Heart right ventricle (tissue), 16 donors: Measurements from ENCODE around the gene CCDC178. TPM values are rescaled to one million over a fixed set of nuclear protein-coding genes. Genes with fewer than 3 reads are reported as not detected.

Source experiments
- ATAC-seq, 8 donors: fragments of 200-7000 bp; cut with Tn5 transposase; one replicate each; pipeline ENCODE4 v1.9.1; 2020; ENCODE audit warnings: mild to moderate bottlenecking in 8 of 8, moderate library complexity in 8 of 8, moderate number of reproducible peaks in 1 of 8
- DNase-seq, 2 donors: peaks; one replicate each; pipeline ENCODE4 v3.0.0-alpha.2; 2020
- H3K27ac ChIP-seq, 10 donors: fragments of 200-600 bp; sonication (generic) in 2 of 10; one replicate each; pipeline versions ENCODE4 v1.5.0 to v1.8.0; 2020 to 2022; ENCODE audit warnings: mild to moderate bottlenecking in 3 of 10
- H3K27me3 ChIP-seq, 7 donors: fragments of 200-600 bp; one replicate each; pipeline ENCODE4 v1.8.0; 2021 to 2022; ENCODE audit warnings: mild to moderate bottlenecking in 2 of 7
- H3K36me3 ChIP-seq, 9 donors: fragments of 200-600 bp; sonication (generic) in 1 of 9; one replicate each; pipeline versions ENCODE4 v1.5.0 to v1.8.0; 2020 to 2022; ENCODE audit warnings: mild to moderate bottlenecking in 2 of 9
- H3K4me1 ChIP-seq, 9 donors: fragments of 200-600 bp; sonication (generic) in 1 of 9; one replicate each; pipeline versions ENCODE4 v1.5.0 to v1.8.0; 2020 to 2022; ENCODE audit warnings: mild to moderate bottlenecking in 4 of 9
- H3K4me3 ChIP-seq, 10 donors: fragments of 200-600 bp; sonication (generic) in 2 of 10; one replicate each; pipeline versions ENCODE4 v1.5.0 to v1.8.0; 2020 to 2022; ENCODE audit warnings: mild to moderate bottlenecking in 7 of 10, moderate library complexity in 2 of 10
- H3K9me3 ChIP-seq, 11 donors: fragments of 200-600 bp in 10 of 11; sonication (generic) in 2 of 11; one replicate each; pipeline versions ENCODE4 v1.5.0 to v1.8.0; 2013 to 2022; ENCODE audit warnings: mild to moderate bottlenecking in 2 of 11, control low read depth in 1 of 11, moderate library complexity in 1 of 11
- WGBS, 2 donors: extraction: QIAGEN DNeasy Blood & Tissue Kit; methylation state at CpG; one replicate each; pipeline ENCODE4 v1.1.7; 2013; ENCODE audit warnings: inconsistent platforms in 1 of 2; 5-methylcytosine and 5-hydroxymethylcytosine counted together
- intact Hi-C, 10 donors: fragments of 100-400 bp; cut with DNase I; formaldehyde crosslinking; loops; one replicate each; pipeline versions ENCODE4 v1.11.1 to v1.14.2; 2022
- polyA plus RNA-seq, 2 donors: library from polyadenylated mRNA; stranded (reverse); fragments of 200-250 nt; gene quantifications; one replicate each; pipeline ENCODE4 v1.2.3, GENCODE V29; 2013
- total RNA-seq, 10 donors: library from RNA; stranded (reverse); fragmentation: NEBNext Ultra II Directional in 3 of 10; extraction: Animal tissue kit (Norgen Biotek cat#: 25700) in 3 of 10; gene quantifications; one replicate each; pipeline versions ENCODE4 v1.2.1 to v1.2.4, GENCODE V29; 2021 to 2023
- TF ChIP-seq, protein P1 (sequence below), 9 donors: fragments of 200-600 bp; sonication (generic) in 2 of 9; IDR thresholded peaks; one replicate each; pipeline versions ENCODE4 v1.5.0 to v1.8.0; 2021 to 2022; ENCODE audit warnings: antibody characterized with exemption in 9 of 9, mild to moderate bottlenecking in 5 of 9, moderate library complexity in 1 of 9
- donor health status: Arrhythmogenic right ventricular cardiomyopathy.
- donor health status: ischemic (EF 13 %, LVEDD 7.1; RV severe dilation, severe dysfunction).
- donor health status: healthy with polysubstance abuse.
- donor health status: DM: no; HTN: yes; CAD: no.
- donor health status: DM: no; HTN: no; CAD: no.
- donor health status: ischemic (EF 25% LVEDD 6.9; RV normal size, moderate dysfunction).
- donor health status: ischemic (EF 25% LVEDD 5.7; RV mildly dilated, moderate dysfunction).
- donor health status: healthy.
- donor health status: DM: yes; HTN: yes; CAD: no.
- donor health status: Ischemic cardiomyopathy.
- donor health status: ischemic (EF 35%, LVEDD 5.7; RV mildly dilated, moderate dysfunction).
- donor health status: nonischemic (EF 11% LVEDD 7.7; RV severe dilation, severe dysfunction).
- donor health status: DM: yes; HTN: yes; CAD: no.
- donor health status: PGD.
- donor health status: ischemic (EF 29% LVEDD 5.4; RV normal size, mild dysfunction).
- donor health status: nonischemic (EF 23%, LVEDD 6.1; RV moderate dilation, normal function).

CCDC178 gene
- total and polyA plus RNA-seq, 12 donors, result 0.28 to 1.5 (median 0.43) TPM; not detected in 6

GRCh38 chr18:33275843-33276242, 164.7 kb downstream of the CCDC178 start:
- intact Hi-C loops, result no loop called here
- no peak for DNase-seq
- H3K27ac ChIP-seq, result no peak overlapping the region
- H3K36me3 ChIP-seq, result no peaks in the 10 kb centered on the region
- no peaks in the 10 kb centered on the region for H3K4me1 ChIP-seq
- H3K4me3 ChIP-seq, result no peak overlapping the region
- TF ChIP-seq, protein P1, sequence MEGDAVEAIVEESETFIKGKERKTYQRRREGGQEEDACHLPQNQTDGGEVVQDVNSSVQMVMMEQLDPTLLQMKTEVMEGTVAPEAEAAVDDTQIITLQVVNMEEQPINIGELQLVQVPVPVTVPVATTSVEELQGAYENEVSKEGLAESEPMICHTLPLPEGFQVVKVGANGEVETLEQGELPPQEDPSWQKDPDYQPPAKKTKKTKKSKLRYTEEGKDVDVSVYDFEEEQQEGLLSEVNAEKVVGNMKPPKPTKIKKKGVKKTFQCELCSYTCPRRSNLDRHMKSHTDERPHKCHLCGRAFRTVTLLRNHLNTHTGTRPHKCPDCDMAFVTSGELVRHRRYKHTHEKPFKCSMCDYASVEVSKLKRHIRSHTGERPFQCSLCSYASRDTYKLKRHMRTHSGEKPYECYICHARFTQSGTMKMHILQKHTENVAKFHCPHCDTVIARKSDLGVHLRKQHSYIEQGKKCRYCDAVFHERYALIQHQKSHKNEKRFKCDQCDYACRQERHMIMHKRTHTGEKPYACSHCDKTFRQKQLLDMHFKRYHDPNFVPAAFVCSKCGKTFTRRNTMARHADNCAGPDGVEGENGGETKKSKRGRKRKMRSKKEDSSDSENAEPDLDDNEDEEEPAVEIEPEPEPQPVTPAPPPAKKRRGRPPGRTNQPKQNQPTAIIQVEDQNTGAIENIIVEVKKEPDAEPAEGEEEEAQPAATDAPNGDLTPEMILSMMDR (IDR thresholded peaks at IDR 0.05), result no peak
- ATAC-seq, result no peak
- H3K9me3 ChIP-seq, result peaks cover 0 to 4% (median 0%) of the 10 kb centered on the region in 11 donors
- no peaks in the 10 kb centered on the region for H3K27me3 ChIP-seq

DNA sequence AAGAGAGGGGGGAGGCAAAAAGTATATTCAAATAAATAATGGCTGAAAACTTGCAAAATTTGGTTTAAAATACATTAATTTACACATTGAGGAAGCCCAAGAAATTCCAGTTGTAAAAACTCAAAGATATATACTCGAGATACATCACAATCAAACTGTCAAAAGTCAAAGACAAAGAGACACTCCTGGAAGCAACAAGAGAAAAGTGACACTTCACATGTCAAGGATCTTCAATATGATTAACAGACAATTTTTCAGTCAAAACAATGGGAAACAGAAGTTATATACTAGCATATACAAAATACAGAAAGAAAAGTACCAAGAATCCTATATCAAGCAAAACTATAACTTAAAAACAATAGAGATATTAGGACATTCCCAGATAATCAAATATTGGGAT, 170.2 kb downstream of the CCDC178 start:
- Histone ChIP-seq H3K36me3 (no peaks in the 10 kb centered on the region), H3K27me3 (no peaks in the 10 kb centered on the region), H3K27ac (no peak overlapping the region), H3K9me3 (peaks cover 0 to 4% (median 0%) of the 10 kb centered on the region in 11 donors), H3K4me1 (no peaks in the 10 kb centered on the region), H3K4me3 (no peak overlapping the region)
- TF ChIP-seq, protein P1 (IDR thresholded peaks at IDR 0.05), result no peak
- WGBS, 2 donors, result 43 to 44% methylated on average over 1 of the region's 1 CpG
- DNase-seq, result no peak
- no peak for ATAC-seq
- intact Hi-C loops, result no loop called here

DNA sequence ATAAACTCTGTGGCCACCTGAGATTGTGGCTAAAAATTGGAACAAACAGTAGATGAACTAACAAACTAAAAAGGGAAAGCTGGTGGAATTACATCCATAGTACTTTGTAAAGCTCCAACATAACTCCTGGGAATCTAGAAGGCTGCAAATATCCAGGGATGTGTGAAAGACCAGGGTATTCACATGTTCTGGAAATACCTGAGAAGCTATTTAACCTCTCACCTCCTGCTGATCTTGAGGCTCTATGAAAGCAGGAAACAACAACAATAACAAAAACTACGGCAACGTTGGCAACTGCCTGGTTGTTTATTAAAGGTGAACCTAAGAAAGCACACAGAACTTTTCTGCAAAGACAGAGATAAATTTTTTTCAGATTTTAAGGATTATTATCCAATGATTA, 171.3 kb downstream of the CCDC178 start:
- ATAC-seq (no peak), DNase-seq (no peak)
- Histone ChIP-seq H3K27me3 (no peaks in the 10 kb centered on the region), H3K4me3 (no peak overlapping the region), H3K36me3 (no peaks in the 10 kb centered on the region), H3K27ac (no peak overlapping the region), H3K4me1 (no peaks in the 10 kb centered on the region), H3K9me3 (peaks cover 0 to 4% (median 0%) of the 10 kb centered on the region in 11 donors)
- intact Hi-C loops, result no loop called here
- 9 to 12% methylated on average over 2 of the region's 2 CpGs for WGBS, 2 donors
- TF ChIP-seq, protein P1 (IDR thresholded peaks at IDR 0.05), result no peak

DNA sequence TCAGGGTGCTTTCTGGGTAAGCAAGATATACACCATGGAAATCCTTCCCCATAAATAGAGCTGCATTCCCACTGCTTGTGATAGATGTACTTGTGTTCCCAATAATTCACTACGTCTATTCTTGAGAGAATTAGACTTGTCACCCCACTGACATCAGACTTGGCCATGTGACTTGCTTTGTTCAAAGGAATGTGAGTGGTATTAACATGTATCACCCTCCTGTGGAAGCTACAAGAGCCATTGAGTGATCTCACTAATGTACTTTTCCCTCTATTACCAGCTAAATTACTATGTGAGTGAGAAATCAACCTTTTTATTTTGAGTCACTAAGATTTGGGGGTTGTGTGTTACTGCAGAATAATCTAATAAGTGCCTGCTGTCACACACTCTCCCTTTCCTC, 176.0 kb downstream of the CCDC178 start:
- Histone ChIP-seq H3K36me3 (no peaks in the 10 kb centered on the region), H3K27me3 (peaks cover 0 to 4% (median 0%) of the 10 kb centered on the region in 7 donors), H3K4me1 (no peaks in the 10 kb centered on the region), H3K9me3 (no peaks in the 10 kb centered on the region), H3K27ac (no peak overlapping the region), H3K4me3 (no peak overlapping the region)
- TF ChIP-seq, protein P1 (IDR thresholded peaks at IDR 0.05), result no peak
- WGBS, 2 donors, result 11 to 25% methylated on average over 1 of the region's 1 CpG
- ATAC-seq (no peak), DNase-seq (no peak)
- intact Hi-C loops, result no loop called here
